ENCODE measurements around the gene TMEM214. TPM values are rescaled to one million over a fixed set of nuclear protein-coding genes. Genes with fewer than 3 reads are reported as not detected.

Gene TMEM214
- total RNA-seq, 1 donor from 2014 or later, result 93.5 TPM

DNA sequence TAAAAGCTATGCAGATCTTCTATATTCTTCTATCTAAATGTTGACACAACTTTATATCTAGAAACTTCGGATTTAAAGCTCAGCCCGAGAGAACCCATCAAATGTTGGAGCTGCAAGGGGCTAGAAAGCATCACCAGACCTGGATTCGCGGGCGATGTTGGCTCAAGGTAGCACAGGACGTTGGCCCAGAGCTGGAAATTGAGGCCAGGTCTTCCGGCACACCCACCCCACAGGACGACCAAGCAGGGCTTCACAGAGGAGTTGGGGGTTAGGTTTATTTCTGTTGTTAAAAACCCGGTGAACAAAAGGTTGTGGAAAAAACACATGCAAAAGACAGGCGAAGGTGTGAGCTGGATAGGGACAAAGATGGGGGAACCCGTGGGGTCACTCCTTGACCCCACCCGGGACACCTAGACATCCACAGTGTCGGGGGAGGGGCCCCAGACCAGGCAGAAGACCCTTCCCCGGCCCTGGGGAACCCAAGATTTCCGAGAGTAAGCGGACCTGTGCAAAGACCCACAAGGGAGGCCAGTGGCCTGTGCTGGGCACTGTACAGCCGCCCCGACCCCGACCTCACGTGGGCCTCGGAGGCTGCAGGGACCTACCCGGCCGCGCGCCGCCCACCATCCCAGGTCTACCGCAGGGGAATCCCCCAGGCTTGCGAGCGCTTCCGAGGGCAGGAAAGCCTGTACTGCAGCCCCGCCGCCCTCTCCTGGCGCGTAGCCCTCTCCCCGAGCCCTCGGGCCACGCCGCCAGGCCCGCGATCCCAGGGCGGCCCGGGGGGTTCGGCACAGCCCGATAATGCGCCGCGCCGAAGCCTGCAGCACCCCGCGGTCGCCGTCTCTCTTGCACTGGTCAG is 16.9 kb downstream of the TMEM214 start:
- FAIRE-seq (no peak), DNase-seq (ENCODE audit: low read depth) (no peak)
- Histone ChIP-seq H3K79me2 (ENCODE audit: insufficient read depth, low read length) (no peaks in the 10 kb centered on the region), H3K9ac (ENCODE audit: low read length) (peak overlapping the region; percentile 71), H3K4me2 (ENCODE audit: low read length) (peak overlapping the region; percentile 99), H3K4me1 (ENCODE audit: insufficient read depth, low read length) (peaks cover 14% of the 10 kb centered on the region), H2AFZ (ENCODE audit: low read depth, low read length) (peak overlapping the region; percentile 44), H3K36me3 (ENCODE audit: insufficient read depth, low read length) (no peaks in the 10 kb centered on the region), H3K9me3 (ENCODE audit: insufficient read depth, low read depth, low read length) (no peaks in the 10 kb centered on the region), H3K27ac (ENCODE audit: low read depth, low read length) (peak overlapping the region; percentile 51), H3K4me3 (ENCODE audit: insufficient read depth, low read depth, low read length) (peak overlapping the region; percentile 69), H4K20me1 (ENCODE audit: insufficient read depth, low read length) (no peaks in the 10 kb centered on the region), H3K27me3 (ENCODE audit: insufficient read depth, low read length) (no peaks in the 10 kb centered on the region)
- no peaks in the 10 kb centered on the region for H3K27me3 Mint-ChIP-seq (ENCODE audit: low read depth, unreplicated experiment)
- no peaks in the 10 kb centered on the region for H3K9me3 Mint-ChIP-seq (ENCODE audit: unreplicated experiment)
- TF ChIP-seq, protein P1, sequence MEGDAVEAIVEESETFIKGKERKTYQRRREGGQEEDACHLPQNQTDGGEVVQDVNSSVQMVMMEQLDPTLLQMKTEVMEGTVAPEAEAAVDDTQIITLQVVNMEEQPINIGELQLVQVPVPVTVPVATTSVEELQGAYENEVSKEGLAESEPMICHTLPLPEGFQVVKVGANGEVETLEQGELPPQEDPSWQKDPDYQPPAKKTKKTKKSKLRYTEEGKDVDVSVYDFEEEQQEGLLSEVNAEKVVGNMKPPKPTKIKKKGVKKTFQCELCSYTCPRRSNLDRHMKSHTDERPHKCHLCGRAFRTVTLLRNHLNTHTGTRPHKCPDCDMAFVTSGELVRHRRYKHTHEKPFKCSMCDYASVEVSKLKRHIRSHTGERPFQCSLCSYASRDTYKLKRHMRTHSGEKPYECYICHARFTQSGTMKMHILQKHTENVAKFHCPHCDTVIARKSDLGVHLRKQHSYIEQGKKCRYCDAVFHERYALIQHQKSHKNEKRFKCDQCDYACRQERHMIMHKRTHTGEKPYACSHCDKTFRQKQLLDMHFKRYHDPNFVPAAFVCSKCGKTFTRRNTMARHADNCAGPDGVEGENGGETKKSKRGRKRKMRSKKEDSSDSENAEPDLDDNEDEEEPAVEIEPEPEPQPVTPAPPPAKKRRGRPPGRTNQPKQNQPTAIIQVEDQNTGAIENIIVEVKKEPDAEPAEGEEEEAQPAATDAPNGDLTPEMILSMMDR (IDR thresholded peaks at IDR 0.05; ENCODE audit: insufficient read depth, low read depth, low read length), result no peak
- no peak for TF ChIP-seq EZH2 (IDR thresholded peaks at IDR 0.05; ENCODE audit: insufficient read depth, low read length)
- H3K4me3 Mint-ChIP-seq (ENCODE audit: unreplicated experiment), result peak overlapping the region; percentile 90
- H3K4me1 Mint-ChIP-seq (ENCODE audit: low read depth, unreplicated experiment), result peaks cover 2% of the 10 kb centered on the region
- H3K36me3 Mint-ChIP-seq (ENCODE audit: low read depth, unreplicated experiment), result peaks cover 5% of the 10 kb centered on the region
- H3K27ac Mint-ChIP-seq (ENCODE audit: unreplicated experiment), result peak overlapping the region; percentile 91

DNA sequence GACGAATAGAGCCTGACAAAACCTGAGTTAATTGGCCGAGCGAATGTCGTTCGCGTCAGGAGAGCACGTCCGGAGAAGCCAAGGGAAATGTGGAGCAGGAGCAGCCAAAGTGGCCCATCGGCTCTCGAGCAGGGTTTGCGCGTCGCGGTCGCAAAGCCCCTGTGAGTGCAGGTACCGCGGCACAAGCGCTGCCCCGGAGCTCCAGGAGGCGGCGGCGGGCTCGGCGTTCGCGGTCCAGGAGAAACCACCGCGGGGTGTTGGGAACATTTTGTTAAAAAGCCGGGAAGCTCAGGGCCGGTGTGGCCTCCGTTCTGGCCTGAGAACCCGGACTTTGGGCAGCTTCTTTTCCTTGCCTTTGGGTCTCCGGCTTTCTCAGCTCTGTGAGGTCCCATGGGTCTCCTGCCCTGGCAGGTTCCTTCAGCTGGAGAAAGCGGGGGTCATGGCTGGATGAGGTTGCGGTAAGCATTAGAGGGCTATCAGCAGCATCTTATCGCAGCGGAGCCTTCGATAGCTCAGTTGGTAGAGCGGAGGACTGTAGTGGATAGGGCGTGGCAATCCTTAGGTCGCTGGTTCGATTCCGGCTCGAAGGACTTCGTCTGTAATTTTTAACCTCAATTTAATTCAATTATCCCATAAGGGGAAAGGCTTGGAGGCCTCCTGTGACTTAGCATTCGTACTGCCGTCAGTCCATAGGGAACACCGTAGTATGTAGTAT is 17.7 kb downstream of the TMEM214 start:
- FAIRE-seq, result peak; percentile 37
- H3K27ac Mint-ChIP-seq (ENCODE audit: unreplicated experiment), result peak overlapping the region; percentile 91
- H3K9me3 Mint-ChIP-seq (ENCODE audit: unreplicated experiment), result no peaks in the 10 kb centered on the region
- H3K9ac ChIP-seq (ENCODE audit: low read length), result peak overlapping the region; percentile 88
- H3K79me2 ChIP-seq (ENCODE audit: insufficient read depth, low read length), result no peaks in the 10 kb centered on the region
- H3K4me1 Mint-ChIP-seq (ENCODE audit: low read depth, unreplicated experiment), result peaks cover 2% of the 10 kb centered on the region
- TF ChIP-seq EZH2 (IDR thresholded peaks at IDR 0.05; ENCODE audit: insufficient read depth, low read length), result no peak
- TF ChIP-seq, protein P1 (IDR thresholded peaks at IDR 0.05; ENCODE audit: insufficient read depth, low read depth, low read length), result no peak
- H3K4me3 ChIP-seq (ENCODE audit: insufficient read depth, low read depth, low read length), result peak overlapping the region; percentile 69
- peaks cover 5% of the 10 kb centered on the region for H3K36me3 ChIP-seq (ENCODE audit: insufficient read depth, low read length)
- H3K36me3 Mint-ChIP-seq (ENCODE audit: low read depth, unreplicated experiment), result peaks cover 11% of the 10 kb centered on the region
- H3K27me3 Mint-ChIP-seq (ENCODE audit: low read depth, unreplicated experiment), result no peaks in the 10 kb centered on the region
- peak overlapping the region; percentile 90 for H3K4me3 Mint-ChIP-seq (ENCODE audit: unreplicated experiment)
- peaks cover 14% of the 10 kb centered on the region for H3K4me1 ChIP-seq (ENCODE audit: insufficient read depth, low read length)
- DNase-seq (ENCODE audit: low read depth), result peak; percentile 92
- H2AFZ ChIP-seq (ENCODE audit: low read depth, low read length), result peak overlapping the region; percentile 44
- H3K9me3 ChIP-seq (ENCODE audit: insufficient read depth, low read depth, low read length), result no peaks in the 10 kb centered on the region
- H4K20me1 ChIP-seq (ENCODE audit: insufficient read depth, low read length), result no peaks in the 10 kb centered on the region
- H3K27ac ChIP-seq (ENCODE audit: low read depth, low read length), result peak overlapping the region; percentile 77
- H3K27me3 ChIP-seq (ENCODE audit: insufficient read depth, low read length), result no peaks in the 10 kb centered on the region
- H3K4me2 ChIP-seq (ENCODE audit: low read length), result peak overlapping the region; percentile 99
